Stimulated activated CD4-positive, alpha-beta T cell treated with anti-CD3 and anti-CD28 coated beads, Interleukin-4, amount 100 ng/mL, for 24 hours (primary cell): Measurements from ENCODE around the gene SHCBP1L.
A peak's percentile ranks its signal among the peaks of the same experiment; 100 is the strongest.
"Not testable (repeated sequence)": the region's sequence is repeated elsewhere in the genome, so short reads cannot be mapped to it uniquely, and the experiment has no call there.

Experiments used
- DNase-seq: peaks from one replicate; pipeline ENCODE4 v3.0.0-alpha.2; 2020

Gene SHCBP1L

GRCh38 chr1:182962554-182963115, 9.7 kb upstream of the SHCBP1L start:
- peak; percentile 9 for DNase-seq

DNA sequence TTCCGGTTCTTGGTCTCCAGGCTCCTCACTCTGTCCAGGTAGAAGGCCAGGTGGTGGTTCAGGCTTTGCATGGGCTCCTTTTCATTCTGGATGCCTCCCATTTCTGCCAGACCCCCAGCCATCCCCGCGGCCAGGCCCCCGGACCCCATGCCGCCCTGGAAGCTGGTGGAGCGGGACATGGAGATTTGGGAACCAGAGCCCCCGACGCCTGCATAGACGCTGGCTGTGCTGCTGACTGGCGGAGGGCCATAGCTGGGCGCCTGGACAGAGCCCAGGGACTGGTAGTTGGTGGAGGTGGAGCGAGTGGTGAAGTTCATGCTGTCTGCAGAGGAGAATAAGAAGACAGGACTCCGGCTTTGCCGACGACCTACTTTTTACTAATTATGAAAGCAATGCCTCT, 7.1 kb upstream of the SHCBP1L start:
- no peak for DNase-seq

DNA sequence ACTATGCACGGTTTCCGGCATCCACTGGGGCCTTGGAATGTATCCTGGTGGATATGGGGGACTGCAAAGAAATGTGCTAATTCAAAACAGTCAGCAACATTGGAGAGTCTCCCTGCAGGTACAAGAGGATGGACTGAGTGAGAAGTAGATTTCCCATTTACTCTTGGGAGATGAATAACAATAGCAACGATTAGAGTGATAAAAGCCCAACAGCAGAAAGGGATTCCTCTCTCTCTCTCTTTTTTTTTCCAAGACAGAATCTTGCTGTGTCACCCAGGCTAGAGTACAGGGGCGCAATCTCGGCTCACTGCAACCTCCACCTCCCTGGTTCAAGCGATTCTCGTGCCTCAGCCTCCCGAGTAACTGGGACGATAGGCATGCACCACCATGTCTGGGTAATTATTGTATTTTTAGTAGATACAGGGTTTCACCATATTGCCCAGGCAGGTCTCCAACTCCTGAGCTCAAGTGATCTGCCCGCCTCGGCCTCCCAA, 5.0 kb upstream of the SHCBP1L start:
- DNase-seq, result no peak

- DNase-seq, result no peak
Measured at GRCh38 chr1:182956708-182957365, 3.9 kb upstream of the SHCBP1L start.

- DNase-seq, result no peak
Measured at GRCh38 chr1:182955596-182956588, 2.9 kb upstream of the SHCBP1L start.

DNA sequence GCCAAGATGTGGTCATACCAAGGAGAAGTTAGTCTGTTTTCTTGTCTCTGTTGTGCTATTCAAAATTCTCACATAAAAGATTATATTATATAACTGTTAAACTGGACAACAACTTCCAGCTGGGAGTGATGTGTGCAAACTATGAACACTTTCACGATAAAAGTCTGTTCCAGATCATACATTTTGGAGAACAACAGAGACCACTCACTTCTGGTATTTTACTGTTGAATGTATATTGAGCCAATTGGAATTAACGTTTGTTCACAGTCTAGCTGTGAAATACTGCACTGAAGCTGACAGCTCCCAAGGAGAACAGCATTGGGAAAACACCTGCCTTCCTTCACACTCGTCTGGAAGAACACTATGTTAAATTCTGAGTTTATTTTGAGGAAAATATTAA, 860 bp upstream of the SHCBP1L start:
- DNase-seq, result no peak

- DNase-seq, result not testable (repeated sequence)
Measured at GRCh38 chr1:182943336-182943735, 9.6 kb downstream of the SHCBP1L start.

- not testable (repeated sequence) for DNase-seq
Measured at GRCh38 chr1:182942145-182942544, 10.8 kb downstream of the SHCBP1L start.

- DNase-seq, result no peak
Measured at GRCh38 chr1:182939413-182939812, 13.6 kb downstream of the SHCBP1L start.

DNA sequence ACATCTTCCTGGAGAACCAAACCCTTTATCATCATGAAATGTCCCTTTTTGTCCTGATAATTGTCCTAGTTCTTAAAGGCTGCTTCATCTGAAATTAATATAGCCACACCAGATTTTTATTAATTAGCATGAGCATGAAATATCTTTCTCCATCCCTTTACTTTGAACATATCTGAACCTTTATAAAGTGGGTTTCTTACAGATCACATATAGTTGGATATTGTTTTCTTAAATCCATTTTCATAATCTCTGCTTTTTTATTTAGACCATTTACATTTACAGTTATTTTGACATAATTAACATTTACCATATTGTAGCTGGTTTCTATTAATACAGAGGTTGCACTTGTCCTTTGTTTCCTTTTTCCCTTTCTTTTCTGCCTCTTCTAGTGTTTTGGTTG, 17.2 kb downstream of the SHCBP1L start:
- no peak for DNase-seq

GRCh38 chr1:182930985-182931384, 22.0 kb downstream of the SHCBP1L start:
- no peak for DNase-seq

GRCh38 chr1:182927693-182928433, 25.1 kb downstream of the SHCBP1L start:
- DNase-seq, result no peak

- no peak for DNase-seq
Measured at GRCh38 chr1:182925661-182926060, 27.3 kb downstream of the SHCBP1L start.

- no peak for DNase-seq
Measured at GRCh38 chr1:182917378-182917777, 35.6 kb downstream of the SHCBP1L start.

- DNase-seq, result no peak
Measured at GRCh38 chr1:182913401-182913800, 39.6 kb downstream of the SHCBP1L start.

DNA sequence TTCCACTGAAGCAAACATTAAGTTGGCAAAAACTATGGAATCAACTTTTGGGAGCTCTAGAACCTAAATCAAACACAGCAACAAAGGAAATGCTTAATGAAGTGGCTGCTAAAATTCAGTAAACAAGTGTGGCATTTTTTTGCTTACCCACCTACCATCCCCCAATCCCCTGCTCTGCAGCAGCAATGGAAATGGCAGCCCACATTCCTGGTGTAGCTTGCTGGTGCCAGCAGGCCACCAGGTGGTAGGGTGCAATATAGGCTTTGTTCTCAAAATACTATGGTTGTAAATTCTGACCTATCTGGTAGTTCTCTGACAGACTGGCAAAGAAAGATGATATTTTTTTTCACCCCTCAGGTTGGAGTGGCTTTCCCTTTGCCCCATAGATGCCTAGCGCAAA, 42.8 kb downstream of the SHCBP1L start:
- no peak for DNase-seq

GRCh38 chr1:182909578-182909977, 43.4 kb downstream of the SHCBP1L start:
- no peak for DNase-seq

DNA sequence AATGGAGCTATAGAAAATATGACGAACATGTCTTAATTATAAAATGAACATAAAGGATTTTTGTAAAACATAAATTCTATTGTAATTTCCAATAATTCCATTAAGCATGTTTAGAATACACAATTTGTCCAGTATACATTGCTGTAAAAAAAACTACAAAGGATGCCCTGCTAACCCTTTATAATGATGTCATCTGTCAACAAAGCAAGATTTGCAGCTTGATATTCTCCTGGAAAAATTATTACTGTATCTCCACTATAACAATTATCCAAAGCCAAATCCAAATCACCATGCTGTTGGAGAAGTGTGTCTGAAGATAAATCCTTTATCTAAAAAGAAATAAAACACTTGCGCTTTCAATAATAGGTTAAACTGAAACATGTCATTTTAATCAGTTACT, 47.6 kb downstream of the SHCBP1L start:
- DNase-seq, result no peak

DNA sequence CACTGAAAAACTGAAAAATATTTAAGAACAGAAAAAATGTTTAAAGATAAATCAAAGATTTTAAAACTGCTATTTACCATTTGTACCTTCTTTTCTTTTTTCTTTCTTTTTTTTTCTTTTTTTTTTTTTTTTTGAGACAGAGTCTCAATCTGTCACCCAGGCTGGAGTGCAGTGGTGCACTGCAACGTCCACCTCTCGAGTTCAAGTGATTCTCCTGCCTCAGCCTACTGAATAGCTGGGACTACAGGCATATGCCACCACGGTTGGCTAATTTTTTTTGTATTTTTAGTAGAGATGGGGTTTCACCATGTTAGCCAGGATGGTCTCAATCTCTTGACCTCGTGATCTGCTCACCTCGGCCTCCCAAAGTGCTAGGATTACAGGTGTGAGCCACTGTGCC, 51.0 kb downstream of the SHCBP1L start:
- not testable (repeated sequence) for DNase-seq

- DNase-seq, result no peak
Measured at GRCh38 chr1:182897696-182898095, 55.3 kb downstream of the SHCBP1L start.

DNA sequence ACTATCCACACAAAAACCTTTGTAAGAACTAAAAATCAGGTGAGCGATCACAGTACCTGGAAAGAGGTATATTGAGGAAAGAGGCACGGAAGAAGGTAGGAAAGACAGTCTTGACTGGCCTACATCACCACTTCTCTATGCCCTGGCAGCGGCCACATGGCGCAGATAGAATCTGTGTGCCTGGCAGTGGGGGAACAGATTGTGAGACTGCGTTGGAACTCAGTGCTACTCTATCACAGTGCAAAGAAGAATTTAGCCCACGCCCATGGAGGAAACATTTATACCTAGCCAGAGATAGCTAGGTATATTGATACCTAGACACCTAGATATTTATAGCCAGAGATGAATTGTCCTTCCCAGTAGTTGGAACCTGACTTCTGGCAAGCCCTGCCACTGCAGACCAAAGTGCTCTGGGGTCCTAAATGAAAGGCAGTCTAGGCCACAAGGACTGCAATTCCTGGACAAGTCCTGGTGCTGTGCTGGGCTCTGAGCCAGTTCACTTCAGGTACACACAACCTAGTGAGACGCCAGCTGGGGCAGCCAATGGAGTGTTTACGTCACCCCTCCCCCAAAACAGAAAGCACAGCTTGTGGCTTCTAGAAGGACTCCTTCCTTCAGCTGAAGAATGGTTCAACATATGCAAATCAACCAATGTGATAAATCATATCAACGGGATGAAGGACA, 61.9 kb downstream of the SHCBP1L start:
- DNase-seq, result no peak

DNA sequence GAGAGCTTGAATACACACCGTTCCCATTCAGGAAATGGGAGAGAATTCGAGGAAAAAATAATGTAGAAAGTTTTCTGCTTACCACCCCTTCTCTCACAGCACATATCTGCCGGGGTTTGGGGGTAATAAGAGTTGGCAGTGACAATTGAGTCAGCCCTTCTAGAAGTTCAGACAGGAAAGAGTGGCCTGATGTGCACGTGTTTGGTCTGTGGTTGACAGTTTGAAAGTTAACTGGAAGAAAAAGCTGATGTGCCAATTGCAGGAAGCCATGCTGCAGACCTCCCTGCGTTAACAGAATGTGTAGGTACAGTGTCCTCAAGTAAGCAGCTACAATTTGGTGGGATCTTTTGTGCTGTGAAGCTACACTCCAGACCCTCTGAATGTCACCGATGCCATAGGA, 63.0 kb downstream of the SHCBP1L start:
- DNase-seq, result no peak
